HepG2 (cell line): ENCODE data around the gene TIMM10. TPM values are rescaled to one million over a fixed set of nuclear protein-coding genes. Genes with fewer than 3 reads are reported as not detected.

Experiments
- ATAC-seq: fragments of 200-7000 bp; cut with Tn5 transposase; 3 replicates; pipeline ENCODE4 v1.9.1; 2020; ENCODE audit warnings: mild to moderate bottlenecking, moderate library complexity
- BruUV-seq: library from RNA; stranded (reverse); fragments of 400-500 nt; replicated peaks from 2 replicates; lab custom pipeline; 2021; lab: Mats Ljungman, UMichigan
- CTCF ChIA-PET: fragments of 300-600 bp; formaldehyde crosslinking; extraction: SDS; loops from one replicate; lab custom pipeline; 2021; ENCODE audit warnings: low total read pairs, inconsistent platforms, low intra/inter-chr PET ratio; lab: Yijun Ruan, JAX
- POLR2A ChIA-PET: fragments of 350-600 bp; sonication (Branson Sonifier 250); formaldehyde crosslinking; loops from one replicate; lab custom pipeline; 2020; ENCODE audit warnings: antibody characterized with exemption, inconsistent platforms; lab: Yijun Ruan, JAX
- DNase-seq: peaks from one replicate; pipeline ENCODE4 v3.0.0-alpha.2; 2015; ENCODE audit warnings: low spot score
- FAIRE-seq: peaks from 3 replicates; lab custom pipeline; 2011; peaks lifted over from hg19 to GRCh38; lab: Jason Lieb, UNC
- H2AFZ ChIP-seq: one replicate; pipeline ENCODE4 v1.6.1; 2011; ENCODE audit warnings: low read length, inconsistent platforms
- H3K27ac ChIP-seq: fragments of 300-600 bp; 3 replicates; pipeline ENCODE4 v1.8.0; 2011; ENCODE audit warnings: mixed run types, mild to moderate bottlenecking, mixed read lengths, low read length, inconsistent platforms; ENCODE audit not compliant: insufficient read depth; ENCODE audit errors: extremely low read length
- H3K27me3 ChIP-seq, 2 experiments: fragments of 200-600 bp in 1 of 2; 2 replicates in 1 of 2; 3 replicates in 1 of 2; pipeline versions ENCODE4 v1.6.0 to v1.8.0; 2011; ENCODE audit warnings: low read length in 2 of 2, mild to moderate bottlenecking in 2 of 2, moderate library complexity in 2 of 2, inconsistent platforms in 1 of 2; ENCODE audit not compliant: insufficient read depth in 2 of 2, control insufficient read depth in 1 of 2
- H3K36me3 ChIP-seq, 2 experiments: fragments of 200-600 bp in 1 of 2; replicated peaks in 1 of 2; 2 replicates in 1 of 2; 3 replicates in 1 of 2; pipeline versions ENCODE4 v1.5.1 to v1.8.0; 2011; ENCODE audit warnings: low read length in 2 of 2, inconsistent platforms in 1 of 2; ENCODE audit not compliant: insufficient read depth in 2 of 2, control insufficient read depth in 1 of 2
- H3K4me1 ChIP-seq: 2 replicates; pipeline ENCODE4 v1.5.1; 2012; ENCODE audit warnings: low read length, inconsistent platforms; ENCODE audit not compliant: insufficient read depth
- H3K4me2 ChIP-seq: 2 replicates; pipeline ENCODE4 v1.6.0; 2011; ENCODE audit warnings: low read depth, low read length, inconsistent platforms
- H3K4me3 ChIP-seq, 3 experiments: fragments of 200-600 bp in 1 of 3; sonication (generic), shearing (Covaris generic) in 1 of 3; replicated peaks in 1 of 3; 2 replicates each; pipeline ENCODE4 v1.5.1; 2011 to 2016; ENCODE audit warnings: low read length in 3 of 3, inconsistent platforms in 2 of 3, low read depth in 2 of 3, mild to moderate bottlenecking in 2 of 3, control low read depth in 1 of 3, mixed read lengths in 1 of 3; ENCODE audit not compliant: insufficient read depth in 1 of 3
- H3K79me2 ChIP-seq: one replicate; pipeline ENCODE4 v1.6.1; 2011; ENCODE audit warnings: low read length, inconsistent platforms; ENCODE audit not compliant: insufficient read depth
- H3K9ac ChIP-seq: 2 replicates; pipeline ENCODE4 v1.6.0; 2011; ENCODE audit warnings: mild to moderate bottlenecking, low read depth, low read length, inconsistent platforms; ENCODE audit not compliant: insufficient read depth
- H3K9me3 ChIP-seq: 2 replicates; pipeline ENCODE4 v1.5.1; 2012; ENCODE audit warnings: mild to moderate bottlenecking, low read length
- H4K20me1 ChIP-seq: 2 replicates; pipeline ENCODE4 v1.6.0; 2011; ENCODE audit warnings: inconsistent platforms, mild to moderate bottlenecking, low read length, moderate library complexity; ENCODE audit not compliant: insufficient read depth
- CHD2 ChIP-seq: IDR thresholded peaks from 2 replicates; pipeline ENCODE4 v1.6.1; 2011; ENCODE audit warnings: low read depth, low read length, improper control_type of control experiment
- FUBP1 ChIP-seq: sonication (generic); formaldehyde crosslinking; IDR thresholded peaks from 2 replicates; pipeline ENCODE4 v1.5.1; 2020; ENCODE audit warnings: missing genetic modification reagents, mild to moderate bottlenecking, borderline replicate concordance
- GRHL1 ChIP-seq: sonication (generic); formaldehyde crosslinking; conservative IDR thresholded peaks from 2 replicates; pipeline ENCODE4 v1.8.0; 2022; ENCODE audit warnings: missing genetic modification reagents
- KDM4B ChIP-seq: sonication (generic); formaldehyde crosslinking; IDR thresholded peaks from 2 replicates; pipeline ENCODE4 v1.4.0; 2020; ENCODE audit warnings: missing genetic modification reagents
- MLLT10 ChIP-seq: sonication (generic); formaldehyde crosslinking; IDR thresholded peaks from 2 replicates; pipeline ENCODE4 v1.4.0; 2020; ENCODE audit warnings: missing genetic modification reagents
- PBX2 ChIP-seq: IDR thresholded peaks from 2 replicates; pipeline ENCODE4 v1.6.1; 2016; ENCODE audit warnings: control low read depth
- ZBTB3 ChIP-seq: sonication (generic); formaldehyde crosslinking; IDR thresholded peaks from 2 replicates; pipeline ENCODE4 v1.4.0; 2020; ENCODE audit warnings: low read depth, mild to moderate bottlenecking, moderate library complexity, missing genetic modification reagents, borderline replicate concordance
- ZNF337 ChIP-seq: sonication (generic); formaldehyde crosslinking; IDR thresholded peaks from 2 replicates; pipeline ENCODE4 v1.5.1; 2020; ENCODE audit warnings: missing genetic modification reagents, low read depth, mild to moderate bottlenecking, borderline replicate concordance
- ZNF780A ChIP-seq: sonication (generic); formaldehyde crosslinking; IDR thresholded peaks from 2 replicates; pipeline ENCODE4 v1.8.0; 2022; ENCODE audit warnings: mild to moderate bottlenecking, missing genetic modification reagents, moderate library complexity
- WGBS: methylation state at CpG from one replicate; pipeline ENCODE4 v1.1.6; 2017; ENCODE audit warnings: low lambda C conversion rate; 5-methylcytosine and 5-hydroxymethylcytosine counted together
- in situ Hi-C: cut with HindIII; loops from 2 replicates; pipeline ENCODE4 v1.10.0; 2017; ENCODE audit warnings: low pct_unique_long_range_greater_than_20kb; ENCODE audit not compliant: extremely low pct_ligation_motif_present
- intact Hi-C: fragments of 100-400 bp; cut with micrococcal nuclease; formaldehyde crosslinking; loops from one replicate; pipeline ENCODE4 v1.10.0; 2022; ENCODE audit not compliant: unreplicated experiment
- polyA plus RNA-seq, 8 experiments: library from polyadenylated mRNA; depleted of rRNA in 3 of 8; stranded (reverse) in 7 of 8; unstranded in 1 of 8; fragments of >200 nt; fragmentation: Illumina TruSeq in 4 of 8; extraction: Trizol in 4 of 8; gene quantifications; 2 replicates each; pipeline versions ENCODE4 v1.2.1 to v1.2.3, GENCODE V29; 2011 to 2016; ENCODE audit warnings: low read depth in 4 of 8, missing spikeins in 1 of 8, mixed read lengths in 1 of 8; ENCODE audit not compliant: insufficient read depth in 1 of 8
- total RNA-seq, 5 experiments: library from RNA; depleted of rRNA; stranded (reverse); fragments of >200 nt; fragmentation: Illumina TruSeq; extraction: Trizol; gene quantifications; 2 replicates each; pipeline ENCODE4 v1.2.3, GENCODE V29; 2016; ENCODE audit warnings: low read depth in 1 of 5
- TF ChIP-seq, protein P1 (sequence below): sonication (generic); formaldehyde crosslinking; IDR thresholded peaks from 2 replicates; pipeline ENCODE4 v1.4.0; 2020; ENCODE audit warnings: mild to moderate bottlenecking, low read depth, missing genetic modification reagents

The TIMM10 gene
- total and polyA plus RNA-seq, 2 of the 13 experiments (the other 11 are each of a cell fraction or from before 2014, with no cell fraction given) = 67.8 to 82.2 TPM

DNA sequence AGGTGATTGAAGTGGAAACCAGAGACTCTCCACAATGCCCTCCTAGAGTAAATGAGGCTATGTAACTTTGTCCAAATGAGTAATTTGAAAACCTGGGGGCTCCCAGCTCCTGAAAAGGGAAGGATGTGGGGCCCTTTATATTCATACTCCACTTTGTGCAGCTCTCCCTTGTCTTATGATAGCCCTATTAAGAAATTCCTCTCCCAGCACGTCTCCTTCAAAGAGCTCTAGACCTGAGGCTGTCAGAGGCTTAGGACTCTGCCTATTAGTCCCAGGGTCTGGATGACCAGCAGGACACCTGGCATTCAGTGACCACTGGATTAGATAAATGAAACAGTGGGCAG, 17.1 kb downstream of the TIMM10 start:
- DNase-seq = no peak
- H3K4me1 ChIP-seq = peaks cover 64% of the 10 kb centered on the region
- peak overlapping the region; percentile 82 for H3K27ac ChIP-seq
- peaks cover 0 to 14% of the 10 kb centered on the region in 2 experiments; a peak in 1 of 5 replicates for H3K36me3 ChIP-seq
- ChIA-PET CTCF (no interaction called here), POLR2A (interaction anchor here (2.5 to 6.9 kb wide), 5 partner anchors 10 to 20 kb away, joined by 13 to 111 read pairs (median 93); partner anchors contain the start of gene TIMM10)
- peak overlapping the region; percentile 96 for H3K4me2 ChIP-seq
- no peak for FAIRE-seq
- H3K79me2 ChIP-seq = peaks cover 54% of the 10 kb centered on the region
- intact Hi-C loops = no loop called here
- in situ Hi-C loops = no loop called here
- H3K9me3 ChIP-seq = no peaks in the 10 kb centered on the region
- 20% methylated on average over 1 of the region's 1 CpG for WGBS
- no peaks in the 10 kb centered on the region for H3K27me3 ChIP-seq
- no peaks in the 10 kb centered on the region for H4K20me1 ChIP-seq
- TF ChIP-seq CHD2 (no peak), PBX2 (no peak), ZNF780A (CRISPR knock-in tag) (no peak), KDM4B (no peak), FUBP1 (CRISPR knock-in tag) (no peak), GRHL1 (CRISPR knock-in tag) (no peak), ZNF337 (CRISPR knock-in tag) (no peak), ZBTB3 (CRISPR knock-in tag) (no peak), MLLT10 (no peak)
- TF ChIP-seq, protein P1, sequence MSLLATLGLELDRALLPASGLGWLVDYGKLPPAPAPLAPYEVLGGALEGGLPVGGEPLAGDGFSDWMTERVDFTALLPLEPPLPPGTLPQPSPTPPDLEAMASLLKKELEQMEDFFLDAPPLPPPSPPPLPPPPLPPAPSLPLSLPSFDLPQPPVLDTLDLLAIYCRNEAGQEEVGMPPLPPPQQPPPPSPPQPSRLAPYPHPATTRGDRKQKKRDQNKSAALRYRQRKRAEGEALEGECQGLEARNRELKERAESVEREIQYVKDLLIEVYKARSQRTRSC (CRISPR knock-in tag) = no peak
- TSS peak; percentile 54 for BruUV-seq
- ATAC-seq = no peak
- no peak overlapping the region for H2AFZ ChIP-seq
- peak overlapping the region; percentile 76 to 95 (median 86) for H3K4me3 ChIP-seq
- peak overlapping the region; percentile 85 for H3K9ac ChIP-seq
